GM10847 (cell line): Measurements from ENCODE around the gene PLCH1.

Experiments used
- POLR2A ChIP-seq: IDR thresholded peaks from 2 replicates; pipeline ENCODE4 v1.6.1; 2011; ENCODE audit not compliant: insufficient read length; ENCODE audit errors: extremely low read depth

The PLCH1 gene

GRCh38 chr3:155744626-155745324 is at the start of gene PLCH1:
Gene PLCH1, minus strand, starts transcription at chr3:155745071. Its CDS starts 40,847 bp downstream, at chr3:155704224.
- no peak for TF ChIP-seq POLR2A

GRCh38 chr3:155792532-155792931 is 47.7 kb upstream of the PLCH1 start:
- TF ChIP-seq POLR2A: no peak

DNA sequence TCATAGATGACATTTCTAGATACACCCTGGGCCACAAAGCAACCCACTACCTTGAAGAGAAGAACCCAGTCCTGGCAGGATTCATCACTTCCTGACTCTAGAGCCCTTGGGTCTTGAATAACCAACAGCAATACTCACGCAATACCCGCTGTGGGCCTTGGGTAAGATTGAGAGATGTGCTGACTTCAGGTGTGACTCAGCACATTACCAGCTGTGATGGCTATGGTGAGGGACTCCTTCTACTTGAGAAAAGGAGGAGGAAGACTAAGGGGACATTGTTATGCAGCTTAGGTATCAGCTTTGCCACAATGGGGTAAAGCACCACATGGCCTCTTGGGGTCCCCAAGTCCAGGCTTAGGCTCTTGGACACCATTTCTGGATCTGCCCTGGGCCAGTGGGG is 46.3 kb upstream of the PLCH1 start:
- no peak for TF ChIP-seq POLR2A

GRCh38 chr3:155790272-155790925 is 45.5 kb upstream of the PLCH1 start:
- no peak for TF ChIP-seq POLR2A

DNA sequence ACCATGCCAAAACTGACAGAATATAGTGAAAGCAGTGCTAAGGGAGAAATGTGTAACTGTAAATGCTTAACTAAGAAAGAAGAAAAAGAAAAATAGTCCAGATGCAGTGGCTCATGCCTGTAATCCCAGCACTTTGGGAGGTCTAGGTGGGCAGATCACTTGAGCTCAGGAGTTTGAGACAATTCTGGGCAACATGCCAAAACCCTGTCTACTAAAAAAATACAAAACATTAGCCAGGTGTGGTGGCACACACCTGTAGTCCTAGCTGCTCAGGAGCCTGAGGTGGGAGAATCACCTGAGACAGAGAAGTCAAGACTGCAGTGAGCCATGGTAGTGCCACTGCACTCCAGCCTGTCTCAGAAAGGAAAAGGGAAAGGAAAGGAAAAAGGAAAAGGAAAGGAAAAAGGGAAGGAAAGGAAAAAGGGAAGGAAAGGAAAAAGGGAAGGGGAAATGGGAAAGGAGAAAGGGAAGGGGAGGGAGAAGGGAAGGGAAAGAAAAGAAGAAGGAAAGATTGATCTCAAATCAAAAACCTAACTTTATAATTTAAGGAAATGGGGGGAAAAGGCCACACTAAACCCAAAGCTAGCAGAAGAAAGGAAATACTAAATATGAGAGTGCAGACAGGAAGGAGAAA is 40.9 kb upstream of the PLCH1 start:
- TF ChIP-seq POLR2A: no peak

- TF ChIP-seq POLR2A: no peak
Measured at GRCh38 chr3:155782390-155782953, 37.6 kb upstream of the PLCH1 start.

DNA sequence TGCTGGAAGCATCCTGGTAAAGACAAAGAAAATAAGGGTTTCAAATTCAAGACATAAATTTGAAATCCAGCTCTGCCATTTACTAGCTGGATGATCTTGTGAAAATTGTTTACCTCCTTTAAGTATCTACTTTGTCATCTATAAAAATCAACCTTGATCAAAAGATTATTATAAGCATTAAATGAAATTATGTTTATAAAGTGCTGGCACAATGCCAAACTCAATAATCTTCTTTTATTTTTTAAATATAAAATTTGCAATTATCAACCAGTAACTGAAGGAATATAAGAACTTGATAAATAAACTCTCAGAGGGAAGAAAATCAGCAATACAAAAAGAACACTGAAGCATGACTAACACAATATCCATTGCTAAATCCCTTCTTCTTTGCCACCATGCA is 35.4 kb upstream of the PLCH1 start:
- no peak for TF ChIP-seq POLR2A

DNA sequence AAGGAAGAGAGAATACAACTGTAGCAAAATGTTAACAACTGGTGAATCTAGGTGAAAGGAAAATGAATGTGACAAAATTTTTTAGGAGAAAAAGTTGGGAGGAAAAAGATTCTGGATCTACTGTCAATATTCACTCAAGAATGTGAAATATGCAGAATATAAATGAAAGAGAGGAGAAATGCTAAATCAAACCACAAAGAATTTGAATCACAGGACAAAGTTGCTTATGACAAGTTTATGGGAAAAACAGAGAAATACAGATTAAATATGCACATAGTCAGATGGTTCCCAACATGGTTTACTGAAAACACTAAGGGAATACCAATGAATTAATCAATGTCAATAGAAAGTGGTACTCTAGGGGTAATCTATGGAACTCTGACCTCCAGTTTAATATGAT is 33.6 kb upstream of the PLCH1 start:
- no peak for TF ChIP-seq POLR2A

DNA sequence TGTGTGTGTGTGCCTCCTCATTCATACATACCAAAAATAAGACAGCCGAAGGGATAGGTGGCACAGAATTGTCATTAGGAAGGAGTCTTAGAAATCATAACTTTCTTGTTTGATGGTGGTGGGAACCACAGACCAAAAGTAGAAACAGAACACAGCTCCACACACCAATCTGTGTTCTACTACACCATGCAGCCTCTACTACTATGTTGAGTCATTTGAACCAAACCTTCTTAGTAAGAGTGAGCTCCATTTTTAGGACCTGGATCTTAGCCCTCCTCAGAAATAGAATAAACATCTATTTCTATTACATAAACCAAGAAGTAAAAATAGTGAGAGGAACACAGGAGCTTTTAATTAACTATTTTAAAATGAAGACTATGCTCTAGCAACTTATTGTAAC is 27.9 kb upstream of the PLCH1 start:
- no peak for TF ChIP-seq POLR2A

DNA sequence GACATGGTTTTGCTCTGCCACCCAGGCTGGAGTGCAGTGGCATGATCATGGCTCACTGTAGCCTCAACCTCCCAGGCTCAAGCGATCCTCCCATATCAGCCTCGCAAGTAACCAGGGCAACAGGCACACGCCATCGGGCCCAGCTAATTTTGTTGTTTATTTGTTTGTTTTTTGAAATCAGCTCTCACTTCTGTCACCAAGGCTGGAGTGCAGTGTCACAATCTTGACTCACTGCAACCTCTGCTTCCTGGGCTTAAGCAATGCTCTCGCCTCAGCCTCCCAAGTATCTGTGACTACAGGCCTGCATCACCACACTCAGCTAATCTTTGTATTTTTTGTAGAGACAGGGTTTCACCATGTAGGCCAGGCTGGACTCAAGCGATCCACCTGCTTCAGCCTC is 26.3 kb upstream of the PLCH1 start:
- TF ChIP-seq POLR2A: no peak

DNA sequence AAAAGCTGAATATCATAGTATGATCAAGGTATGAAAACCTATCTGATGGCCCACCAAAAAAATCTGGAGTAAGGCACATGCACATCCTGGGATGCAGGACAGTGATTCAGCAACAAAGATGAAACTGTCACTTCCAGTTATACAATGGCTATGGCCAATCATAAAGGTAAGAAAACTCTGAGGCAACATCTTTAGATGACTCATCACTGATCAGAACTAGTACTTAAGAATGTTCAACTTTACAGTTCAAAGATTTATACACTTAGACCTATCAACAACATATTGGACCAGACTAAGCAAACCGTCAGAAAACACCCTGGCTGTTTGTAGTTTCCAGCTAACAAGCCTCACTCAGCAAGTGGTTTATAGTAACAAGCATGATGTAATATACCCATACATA is 21.3 kb upstream of the PLCH1 start:
- TF ChIP-seq POLR2A: no peak

- no peak for TF ChIP-seq POLR2A
Measured at GRCh38 chr3:155763870-155764463, 19.1 kb upstream of the PLCH1 start.

GRCh38 chr3:155760653-155761052 is 15.8 kb upstream of the PLCH1 start:
- TF ChIP-seq POLR2A: no peak

GRCh38 chr3:155757577-155757976 is 12.7 kb upstream of the PLCH1 start:
- TF ChIP-seq POLR2A: no peak

DNA sequence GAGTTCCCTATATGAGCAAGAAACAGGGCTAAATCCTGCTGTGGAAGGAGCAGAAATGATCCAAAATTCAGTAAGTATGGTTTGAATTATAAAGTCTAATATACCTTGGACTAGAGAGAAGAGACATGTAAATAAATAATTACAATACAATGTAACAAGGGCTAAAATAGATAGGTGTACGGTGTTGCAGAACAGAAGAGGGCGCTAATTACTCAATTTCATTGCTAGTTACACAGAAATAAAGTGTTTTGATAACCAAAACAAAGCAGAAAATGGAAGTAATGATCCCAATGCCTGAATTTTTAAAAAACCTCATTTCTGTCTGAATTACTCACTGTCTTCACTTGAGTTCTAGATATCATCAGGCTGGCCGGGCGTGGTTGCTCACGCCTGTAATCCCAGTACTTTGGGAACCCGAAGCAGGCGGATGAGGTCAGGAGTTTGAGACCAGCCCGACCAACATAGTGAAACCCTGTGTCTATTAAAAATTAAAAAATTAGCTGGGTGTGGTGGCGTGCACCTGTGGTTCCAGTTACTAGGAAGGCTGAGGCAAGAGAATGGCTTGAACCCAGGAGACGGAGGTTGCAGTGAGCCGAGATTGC is 8.3 kb upstream of the PLCH1 start:
- no peak for TF ChIP-seq POLR2A
